Gastroesophageal sphincter (tissue), 3 donors: ENCODE data around the gene WBP1L.

Experiments used
- POLR2AphosphoS5 ChIP-seq: sonication (generic); formaldehyde crosslinking; IDR thresholded peaks from one replicate; pipeline ENCODE4 v1.6.1; 2017; ENCODE audit warnings: antibody characterized with exemption
- TF ChIP-seq, protein P1 (sequence below), 4 experiments: fragments of 200-600 bp in 2 of 4; fragments of 450-650 bp in 2 of 4; sonication (generic) in 1 of 4; IDR thresholded peaks; one replicate each; pipeline ENCODE4 v1.5.1; 2017 to 2019; ENCODE audit warnings: antibody characterized with exemption in 4 of 4, mild to moderate bottlenecking in 2 of 4, moderate library complexity in 2 of 4

DNA sequence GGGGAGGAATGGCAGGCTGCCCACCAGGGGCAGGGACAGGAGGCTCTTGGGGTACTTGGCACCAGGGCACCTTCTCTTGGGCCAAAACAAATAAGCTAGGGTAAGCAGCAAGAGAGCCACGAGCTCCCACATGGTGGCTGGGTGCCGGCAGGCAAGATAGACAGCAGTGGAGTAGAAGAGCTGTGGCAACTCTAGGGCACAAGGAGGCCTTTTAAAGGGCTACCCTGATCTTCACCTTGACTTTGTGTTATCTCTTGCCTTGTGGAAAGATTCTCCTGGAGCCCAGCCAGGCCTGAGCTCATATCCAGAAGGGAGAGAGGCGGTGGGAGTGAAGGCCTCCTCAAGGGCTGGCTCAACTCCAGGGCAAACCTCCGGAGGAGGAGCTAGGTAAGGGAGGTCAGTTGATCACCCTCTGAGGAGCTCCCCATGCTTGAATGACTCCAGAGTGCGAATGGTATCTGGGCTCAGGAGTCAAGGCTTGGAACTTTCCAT, 93.5 kb downstream of the WBP1L start, which contains the start of gene CYP17A1:
- TF ChIP-seq, protein P1, sequence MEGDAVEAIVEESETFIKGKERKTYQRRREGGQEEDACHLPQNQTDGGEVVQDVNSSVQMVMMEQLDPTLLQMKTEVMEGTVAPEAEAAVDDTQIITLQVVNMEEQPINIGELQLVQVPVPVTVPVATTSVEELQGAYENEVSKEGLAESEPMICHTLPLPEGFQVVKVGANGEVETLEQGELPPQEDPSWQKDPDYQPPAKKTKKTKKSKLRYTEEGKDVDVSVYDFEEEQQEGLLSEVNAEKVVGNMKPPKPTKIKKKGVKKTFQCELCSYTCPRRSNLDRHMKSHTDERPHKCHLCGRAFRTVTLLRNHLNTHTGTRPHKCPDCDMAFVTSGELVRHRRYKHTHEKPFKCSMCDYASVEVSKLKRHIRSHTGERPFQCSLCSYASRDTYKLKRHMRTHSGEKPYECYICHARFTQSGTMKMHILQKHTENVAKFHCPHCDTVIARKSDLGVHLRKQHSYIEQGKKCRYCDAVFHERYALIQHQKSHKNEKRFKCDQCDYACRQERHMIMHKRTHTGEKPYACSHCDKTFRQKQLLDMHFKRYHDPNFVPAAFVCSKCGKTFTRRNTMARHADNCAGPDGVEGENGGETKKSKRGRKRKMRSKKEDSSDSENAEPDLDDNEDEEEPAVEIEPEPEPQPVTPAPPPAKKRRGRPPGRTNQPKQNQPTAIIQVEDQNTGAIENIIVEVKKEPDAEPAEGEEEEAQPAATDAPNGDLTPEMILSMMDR (IDR thresholded peaks at IDR 0.05): no peak
- TF ChIP-seq POLR2AphosphoS5: no peak
